Fibroblast of villous mesenchyme (primary cell): Measurements from ENCODE around the gene ADAR. TPM values are rescaled to one million over a fixed set of nuclear protein-coding genes. Genes with fewer than 3 reads are reported as not detected.

Source experiments
- DNase-seq: peaks from one replicate; pipeline ENCODE4 v3.0.0-alpha.2; 2010; ENCODE audit warnings: low read depth
- H3K4me3 ChIP-seq: 2 replicates; pipeline ENCODE4 v1.5.1; 2011; ENCODE audit warnings: low read depth, mild to moderate bottlenecking, low read length
- total RNA-seq: library from RNA; depleted of rRNA; stranded (reverse); fragments of >200 nt; gene quantifications from 2 replicates; pipeline ENCODE4 v1.2.3, GENCODE V29; 2012
- TF ChIP-seq, protein P1 (sequence below): IDR thresholded peaks from 2 replicates; pipeline ENCODE4 v1.5.1; 2012; ENCODE audit warnings: low read depth, mild to moderate bottlenecking, low read length; ENCODE audit not compliant: insufficient read depth

Gene ADAR
- total RNA-seq, 1 donor = 142 TPM

GRCh38 chr1:154571244-154571963 is 36.6 kb downstream of the ADAR start:
- DNase-seq = no peak
- H3K4me3 ChIP-seq = no peak overlapping the region
- TF ChIP-seq, protein P1, sequence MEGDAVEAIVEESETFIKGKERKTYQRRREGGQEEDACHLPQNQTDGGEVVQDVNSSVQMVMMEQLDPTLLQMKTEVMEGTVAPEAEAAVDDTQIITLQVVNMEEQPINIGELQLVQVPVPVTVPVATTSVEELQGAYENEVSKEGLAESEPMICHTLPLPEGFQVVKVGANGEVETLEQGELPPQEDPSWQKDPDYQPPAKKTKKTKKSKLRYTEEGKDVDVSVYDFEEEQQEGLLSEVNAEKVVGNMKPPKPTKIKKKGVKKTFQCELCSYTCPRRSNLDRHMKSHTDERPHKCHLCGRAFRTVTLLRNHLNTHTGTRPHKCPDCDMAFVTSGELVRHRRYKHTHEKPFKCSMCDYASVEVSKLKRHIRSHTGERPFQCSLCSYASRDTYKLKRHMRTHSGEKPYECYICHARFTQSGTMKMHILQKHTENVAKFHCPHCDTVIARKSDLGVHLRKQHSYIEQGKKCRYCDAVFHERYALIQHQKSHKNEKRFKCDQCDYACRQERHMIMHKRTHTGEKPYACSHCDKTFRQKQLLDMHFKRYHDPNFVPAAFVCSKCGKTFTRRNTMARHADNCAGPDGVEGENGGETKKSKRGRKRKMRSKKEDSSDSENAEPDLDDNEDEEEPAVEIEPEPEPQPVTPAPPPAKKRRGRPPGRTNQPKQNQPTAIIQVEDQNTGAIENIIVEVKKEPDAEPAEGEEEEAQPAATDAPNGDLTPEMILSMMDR = no peak

- TF ChIP-seq, protein P1 = no peak
- peak overlapping the region; percentile 5 for H3K4me3 ChIP-seq
- DNase-seq = no peak
Measured at GRCh38 chr1:154568157-154568815, 39.7 kb downstream of the ADAR start.

- TF ChIP-seq, protein P1 = no peak
- DNase-seq = peak; percentile 46
- peak within 1 kb of the TSS; percentile 5 for H3K4me3 ChIP-seq
Measured at GRCh38 chr1:154567386-154568156, 40.4 kb downstream of the ADAR start, which contains the start of gene CHRNB2. TSS of gene CHRNB2 (plus strand) at chr1:154567778. CDS start at chr1:154568045, 267 bp downstream.

DNA sequence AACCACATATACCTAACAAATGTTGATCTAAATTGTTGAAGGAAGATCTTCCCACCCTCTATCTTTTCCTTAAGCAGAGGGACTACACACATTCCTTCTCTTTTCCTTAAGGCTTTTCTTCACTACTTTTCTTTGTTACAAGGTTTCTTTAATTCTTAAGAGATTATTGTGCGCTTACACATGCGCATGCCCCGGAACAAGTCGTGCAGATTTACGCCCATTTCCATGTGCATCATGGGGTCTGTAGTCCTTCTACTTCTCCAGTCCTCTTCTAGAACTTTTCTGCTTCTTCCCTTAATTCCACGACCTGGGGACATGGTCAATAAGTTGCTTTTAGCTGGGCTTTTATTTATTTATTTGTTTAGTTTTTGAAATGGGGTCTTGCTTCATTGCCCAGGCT is 42.1 kb downstream of the ADAR start:
- TF ChIP-seq, protein P1 = no peak
- DNase-seq = no peak
- no peak overlapping the region for H3K4me3 ChIP-seq

GRCh38 chr1:154559466-154560044 is 48.4 kb downstream of the ADAR start:
- TF ChIP-seq, protein P1 = peak; percentile 94
- peak overlapping the region; percentile 74 for H3K4me3 ChIP-seq
- DNase-seq = peak; percentile 94

GRCh38 chr1:154558720-154559465 is 49.1 kb downstream of the ADAR start:
- peak; percentile 100 for DNase-seq
- peak overlapping the region; percentile 74 for H3K4me3 ChIP-seq
- TF ChIP-seq, protein P1 = no peak
